PC-9 (cell line): Measurements from ENCODE around the gene METRN.

Experiments
- EZH2 ChIP-seq: fragments of 200-600 bp; sonication (generic); IDR thresholded peaks from 2 replicates; pipeline ENCODE4 v1.8.0; 2017; ENCODE audit warnings: antibody characterized with exemption, low read depth
- TF ChIP-seq, protein P1 (sequence below): fragments of 200-600 bp; sonication (generic); conservative IDR thresholded peaks from 2 replicates; pipeline ENCODE4 v1.6.1; 2017; ENCODE audit warnings: mixed run types, antibody characterized with exemption, mild to moderate bottlenecking, moderate library complexity

GRCh38 chr16:710500-711075, 4.3 kb upstream of the METRN start:
- TF ChIP-seq, protein P1, sequence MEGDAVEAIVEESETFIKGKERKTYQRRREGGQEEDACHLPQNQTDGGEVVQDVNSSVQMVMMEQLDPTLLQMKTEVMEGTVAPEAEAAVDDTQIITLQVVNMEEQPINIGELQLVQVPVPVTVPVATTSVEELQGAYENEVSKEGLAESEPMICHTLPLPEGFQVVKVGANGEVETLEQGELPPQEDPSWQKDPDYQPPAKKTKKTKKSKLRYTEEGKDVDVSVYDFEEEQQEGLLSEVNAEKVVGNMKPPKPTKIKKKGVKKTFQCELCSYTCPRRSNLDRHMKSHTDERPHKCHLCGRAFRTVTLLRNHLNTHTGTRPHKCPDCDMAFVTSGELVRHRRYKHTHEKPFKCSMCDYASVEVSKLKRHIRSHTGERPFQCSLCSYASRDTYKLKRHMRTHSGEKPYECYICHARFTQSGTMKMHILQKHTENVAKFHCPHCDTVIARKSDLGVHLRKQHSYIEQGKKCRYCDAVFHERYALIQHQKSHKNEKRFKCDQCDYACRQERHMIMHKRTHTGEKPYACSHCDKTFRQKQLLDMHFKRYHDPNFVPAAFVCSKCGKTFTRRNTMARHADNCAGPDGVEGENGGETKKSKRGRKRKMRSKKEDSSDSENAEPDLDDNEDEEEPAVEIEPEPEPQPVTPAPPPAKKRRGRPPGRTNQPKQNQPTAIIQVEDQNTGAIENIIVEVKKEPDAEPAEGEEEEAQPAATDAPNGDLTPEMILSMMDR, result no peak
- TF ChIP-seq EZH2, result no peak
